ENCODE measurements around the gene DOCK11.

The DOCK11 gene

DNA sequence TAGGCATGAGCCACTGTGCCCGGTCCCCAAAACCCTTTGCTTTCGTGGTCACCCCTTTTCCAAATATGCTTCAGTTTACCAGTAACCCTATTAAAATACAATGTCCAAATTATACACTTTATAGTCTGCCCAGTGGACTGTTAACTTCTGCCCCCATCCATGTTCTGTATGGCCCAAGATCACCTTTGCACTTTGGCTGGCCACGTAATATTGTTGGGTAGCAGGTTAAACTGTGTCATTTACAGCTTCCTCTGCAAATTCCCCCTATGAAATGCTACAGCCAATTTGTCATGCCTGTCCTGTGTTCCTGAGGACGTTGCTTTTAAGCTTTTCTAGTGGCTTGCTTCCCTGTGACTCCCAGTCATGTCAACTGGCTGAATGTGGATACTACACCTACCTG lies 130.7 kb downstream of the DOCK11 start:
- DNase-seq (ENCODE audit: low read depth in 3 of 3, low spot score in 1 of 3): no peak

- no peak for DNase-seq (ENCODE audit: low read depth in 3 of 3, low spot score in 1 of 3)
Observed at GRCh38 chrX:118627084-118627758, 131.6 kb downstream of the DOCK11 start.

DNA sequence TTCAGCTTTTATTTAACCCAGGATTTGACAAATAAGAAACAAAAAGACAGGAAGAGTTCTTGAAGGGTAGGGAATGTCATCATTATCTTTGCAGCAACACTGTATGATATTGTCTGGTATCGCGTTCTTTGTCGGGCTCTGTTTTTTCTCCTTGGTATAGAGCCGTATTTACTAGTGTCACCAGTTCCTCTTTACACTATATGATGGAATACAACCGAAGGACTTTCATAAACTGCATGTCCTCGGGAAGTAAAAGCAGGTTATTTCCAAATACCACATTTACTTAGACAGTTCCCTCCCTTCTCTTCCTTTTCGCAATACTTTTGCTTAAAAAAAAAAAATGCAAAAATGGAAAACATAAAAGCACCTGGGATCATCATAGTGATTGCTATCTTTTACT lies 135.2 kb downstream of the DOCK11 start:
- no peak for DNase-seq (ENCODE audit: low read depth in 3 of 3, low spot score in 1 of 3)

- DNase-seq (ENCODE audit: low read depth in 3 of 3, low spot score in 1 of 3): no peak
Observed at GRCh38 chrX:118631586-118631985, 136.0 kb downstream of the DOCK11 start.

DNA sequence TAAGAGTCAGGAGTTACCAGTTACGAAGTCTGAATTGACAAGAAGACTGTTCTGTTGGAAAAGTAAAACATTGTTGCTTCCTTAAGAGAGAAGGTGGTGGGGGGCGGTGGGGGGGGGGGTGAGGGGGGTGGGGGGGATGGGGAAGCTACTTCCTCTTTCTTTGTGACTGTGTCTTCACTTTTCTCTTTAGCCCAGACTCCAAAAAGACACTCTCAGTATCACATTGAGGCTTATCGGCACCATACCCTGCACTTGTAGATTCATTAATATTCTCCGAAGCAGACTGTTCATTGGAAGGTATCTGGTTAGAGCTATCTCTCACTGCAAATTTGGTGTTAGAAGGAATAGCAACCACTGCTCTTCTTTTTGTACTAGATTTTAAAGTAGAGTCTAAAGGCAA lies 137.2 kb downstream of the DOCK11 start:
- no peak for DNase-seq (ENCODE audit: low read depth in 3 of 3, low spot score in 1 of 3)

DNA sequence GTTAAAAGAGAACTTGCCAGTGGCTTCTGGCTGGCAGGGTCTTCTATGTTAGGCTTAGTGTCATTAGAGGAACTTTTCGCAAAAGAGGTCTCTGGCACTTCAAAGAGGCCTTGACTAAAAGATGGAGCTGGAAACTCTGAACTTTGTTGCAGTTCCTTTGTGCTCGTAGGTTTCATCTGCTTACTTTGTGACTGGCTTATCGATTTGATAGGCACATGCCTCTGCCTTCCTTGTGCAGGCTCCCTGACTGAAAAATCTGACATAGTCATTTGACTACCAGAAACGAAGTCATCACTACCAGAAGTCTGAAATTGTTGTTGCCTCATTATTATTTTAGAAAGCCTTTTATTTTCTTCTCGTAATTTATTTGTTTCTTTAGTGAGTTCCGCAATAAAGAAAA lies 137.9 kb downstream of the DOCK11 start:
- no peak for DNase-seq (ENCODE audit: low read depth in 3 of 3, low spot score in 1 of 3)

- DNase-seq (ENCODE audit: low read depth in 3 of 3, low spot score in 1 of 3): no peak
Observed at GRCh38 chrX:118634336-118634735, 138.7 kb downstream of the DOCK11 start.

DNA sequence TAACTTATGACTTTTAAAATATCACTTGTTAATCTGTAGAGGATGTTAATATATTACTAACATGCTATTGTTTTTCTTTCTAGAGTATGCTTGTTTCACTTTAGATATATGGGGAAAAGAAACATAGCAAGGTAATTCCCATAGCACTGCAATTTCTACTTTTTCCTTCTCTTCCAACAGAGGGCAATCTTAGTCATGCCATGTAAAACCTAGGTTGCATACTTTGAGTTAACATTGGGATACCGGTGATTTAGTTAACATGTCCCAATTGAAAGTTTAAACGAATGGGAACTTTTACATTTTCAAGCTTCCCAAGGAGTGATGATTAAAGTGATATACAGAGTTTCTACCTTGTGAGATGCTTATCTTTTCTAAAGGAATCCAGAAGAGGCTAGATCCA lies 142.4 kb downstream of the DOCK11 start:
- DNase-seq (ENCODE audit: low read depth in 3 of 3, low spot score in 1 of 3): no peak

GRCh38 chrX:118644378-118644777 lies 148.8 kb downstream of the DOCK11 start:
- DNase-seq (ENCODE audit: low read depth in 3 of 3, low spot score in 1 of 3): no peak

GRCh38 chrX:118652717-118653116 lies 157.1 kb downstream of the DOCK11 start:
- DNase-seq (ENCODE audit: low read depth in 3 of 3, low spot score in 1 of 3): no peak

DNA sequence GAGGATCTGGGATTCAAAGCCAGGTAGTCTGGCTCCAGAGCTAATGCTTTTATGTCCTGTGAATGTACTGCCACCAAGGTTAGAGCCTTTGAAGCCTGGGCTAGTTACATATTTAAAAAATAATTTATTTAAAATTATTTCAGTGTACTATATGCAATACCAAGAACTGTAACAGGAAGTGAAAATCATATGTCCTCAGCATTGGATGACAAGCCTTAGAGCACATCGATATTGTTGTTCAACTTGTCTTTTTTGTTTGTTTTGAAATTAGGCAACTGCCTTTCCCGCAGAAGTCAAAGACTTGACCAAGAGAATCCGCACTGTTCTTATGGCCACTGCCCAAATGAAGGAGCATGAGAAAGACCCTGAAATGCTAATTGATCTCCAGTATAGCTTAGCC lies 158.7 kb downstream of the DOCK11 start:
- no peak for DNase-seq (ENCODE audit: low read depth in 3 of 3, low spot score in 1 of 3)

- DNase-seq (ENCODE audit: low read depth in 3 of 3, low spot score in 1 of 3): no peak
Observed at GRCh38 chrX:118655561-118656246, 160.1 kb downstream of the DOCK11 start.

DNA sequence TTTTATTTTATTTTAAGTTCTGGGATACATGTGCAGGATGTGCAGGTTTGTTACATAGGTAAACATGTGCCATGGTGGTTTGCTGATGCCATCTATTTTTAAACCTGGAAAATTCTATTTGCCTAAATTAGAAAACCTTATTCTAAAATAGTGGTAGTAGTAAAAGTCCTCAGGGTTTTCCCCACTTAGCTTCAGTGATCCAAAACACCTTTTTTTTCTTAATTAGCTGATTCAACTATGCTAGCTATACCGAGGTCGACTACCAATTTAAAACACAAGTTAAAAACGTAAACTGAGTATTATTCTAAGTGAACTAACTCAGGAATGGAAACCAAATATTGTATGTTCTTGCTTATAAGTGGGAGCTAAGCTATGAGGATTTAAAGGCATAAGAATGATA lies 161.8 kb downstream of the DOCK11 start:
- DNase-seq (ENCODE audit: low read depth in 3 of 3, low spot score in 1 of 3): no peak

- no peak for DNase-seq (ENCODE audit: low read depth in 3 of 3, low spot score in 1 of 3)
Observed at GRCh38 chrX:118660085-118660484, 164.5 kb downstream of the DOCK11 start.

DNA sequence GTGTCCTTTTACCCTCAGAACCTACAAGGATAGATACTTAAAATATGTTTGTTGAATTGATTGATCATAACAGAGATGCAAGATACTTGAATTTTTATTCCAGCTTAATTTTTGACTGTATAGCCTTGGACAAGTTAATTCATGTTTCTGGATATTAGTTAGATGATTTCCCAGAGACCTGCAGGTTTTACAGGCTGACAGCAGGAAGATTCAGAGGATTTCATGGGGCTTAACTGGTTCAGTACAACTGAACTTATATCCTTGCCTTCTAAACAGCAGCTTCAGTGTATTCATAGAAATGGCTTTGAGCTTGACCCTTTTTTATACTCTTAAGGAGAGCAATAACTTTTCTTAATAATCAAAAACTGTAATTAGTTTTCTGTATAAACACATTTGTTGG lies 169.6 kb downstream of the DOCK11 start:
- no peak for DNase-seq (ENCODE audit: low read depth in 3 of 3, low spot score in 1 of 3)

GRCh38 chrX:118666521-118666920 lies 170.9 kb downstream of the DOCK11 start:
- no peak for DNase-seq (ENCODE audit: low read depth in 3 of 3, low spot score in 1 of 3)

- DNase-seq (ENCODE audit: low read depth in 3 of 3, low spot score in 1 of 3): no peak
Observed at GRCh38 chrX:118669435-118669834, 173.8 kb downstream of the DOCK11 start.

DNA sequence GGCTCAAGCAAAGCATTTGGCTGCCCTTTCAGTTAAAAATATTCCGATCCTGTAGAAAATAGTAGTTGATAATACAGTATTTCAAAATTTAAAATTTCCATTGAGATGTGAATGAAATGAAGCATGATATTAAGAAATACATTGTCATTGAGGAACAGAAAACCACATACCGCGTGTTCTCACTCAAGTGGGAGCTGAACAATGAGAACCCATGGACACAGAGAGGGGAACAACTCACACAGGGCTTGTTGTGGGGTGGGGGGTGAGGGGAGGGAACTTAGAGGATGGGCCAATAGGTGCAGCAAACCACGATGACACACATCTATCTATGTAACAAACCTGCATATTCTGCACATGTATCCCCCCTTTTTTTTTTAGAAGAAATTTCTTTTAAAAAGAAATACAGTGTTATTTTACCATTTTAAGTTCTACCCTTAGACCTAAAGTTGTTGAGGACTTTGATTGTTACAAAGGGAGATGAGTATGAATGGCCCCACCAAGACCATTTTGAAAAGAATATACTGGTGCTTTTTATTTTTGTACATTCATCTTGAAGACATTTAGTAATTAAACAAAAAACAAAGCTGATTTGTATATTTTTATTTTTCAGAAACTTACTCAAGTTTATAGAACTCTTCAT lies 179.8 kb downstream of the DOCK11 start:
- no peak for DNase-seq (ENCODE audit: low read depth in 3 of 3, low spot score in 1 of 3)

- DNase-seq (ENCODE audit: low read depth in 3 of 3, low spot score in 1 of 3): no peak
Observed at GRCh38 chrX:118675966-118676349, 180.3 kb downstream of the DOCK11 start.

- DNase-seq (ENCODE audit: low read depth in 3 of 3, low spot score in 1 of 3): no peak
Observed at GRCh38 chrX:118677318-118677717, 181.7 kb downstream of the DOCK11 start.

GRCh38 chrX:118679290-118679689 lies 183.7 kb downstream of the DOCK11 start:
- DNase-seq (ENCODE audit: low read depth in 3 of 3, low spot score in 1 of 3): no peak

GRCh38 chrX:118682258-118683014 lies 186.8 kb downstream of the DOCK11 start:
- DNase-seq (ENCODE audit: low read depth in 3 of 3, low spot score in 1 of 3): no peak
